GM18870 (cell line): Measurements from ENCODE around the gene APOO.
"Not testable (repeated sequence)": the region's sequence is repeated elsewhere in the genome, so short reads cannot be mapped to it uniquely, and the experiment has no call there.

Experiments used
- ATAC-seq: cut with Tn5 transposase; IDR thresholded peaks from one replicate; pipeline ENCODE4 v1.9.1; 2021; ENCODE audit warnings: moderate library complexity; ENCODE audit not compliant: unreplicated experiment

The APOO gene

DNA sequence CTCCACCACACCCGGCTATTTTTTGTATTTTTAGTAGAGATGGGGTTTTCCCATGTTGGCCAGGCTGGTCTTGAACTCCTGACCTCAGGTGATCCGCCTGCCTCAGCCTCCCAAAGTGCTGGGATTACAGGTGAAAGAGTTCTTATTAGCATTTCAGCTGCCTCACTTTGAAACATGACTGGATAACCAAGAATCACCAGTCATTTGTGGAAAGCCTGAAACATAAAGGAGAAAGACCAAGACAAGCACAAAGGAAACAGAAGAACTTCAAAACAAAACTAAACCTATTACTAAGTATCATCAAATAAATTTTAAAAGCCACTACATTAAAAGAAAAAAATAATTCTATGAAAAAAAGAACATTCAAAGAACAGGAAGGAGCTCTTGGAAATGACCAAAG lies 45.8 kb downstream of the APOO start:
- ATAC-seq, result not testable (repeated sequence)

DNA sequence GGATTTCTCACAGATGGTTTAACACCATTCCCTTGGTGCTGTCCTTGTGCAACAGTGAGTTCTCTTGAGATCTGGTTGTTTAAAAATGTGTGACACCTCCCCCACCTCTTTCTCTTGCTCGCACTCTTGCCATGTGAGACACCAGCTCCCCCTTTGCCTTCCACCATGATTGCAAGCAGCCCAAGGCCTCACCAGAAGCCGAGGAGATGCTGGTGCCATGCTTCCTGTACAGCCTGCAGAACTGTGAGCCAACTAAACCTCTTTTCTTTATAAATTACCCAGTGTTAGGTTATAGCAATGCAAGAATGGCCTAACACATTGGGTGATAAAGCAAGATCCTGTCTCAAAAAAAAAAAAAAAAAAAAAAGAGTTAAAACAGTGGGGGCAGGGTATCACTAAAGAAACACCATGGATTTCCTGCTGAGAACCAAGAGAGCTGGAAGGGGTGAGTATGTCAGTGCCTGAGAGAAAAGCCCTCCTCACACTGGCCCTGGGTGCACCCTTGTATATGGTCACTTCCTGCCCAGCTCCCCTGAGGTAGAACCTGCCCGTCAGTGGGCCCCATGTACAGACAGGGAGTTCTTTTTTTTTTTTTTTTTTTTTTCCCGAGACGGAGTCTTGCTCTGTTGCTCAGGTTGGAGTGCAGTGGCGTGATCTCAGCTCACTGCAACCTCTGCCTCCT lies 46.4 kb downstream of the APOO start:
- ATAC-seq, result no peak

DNA sequence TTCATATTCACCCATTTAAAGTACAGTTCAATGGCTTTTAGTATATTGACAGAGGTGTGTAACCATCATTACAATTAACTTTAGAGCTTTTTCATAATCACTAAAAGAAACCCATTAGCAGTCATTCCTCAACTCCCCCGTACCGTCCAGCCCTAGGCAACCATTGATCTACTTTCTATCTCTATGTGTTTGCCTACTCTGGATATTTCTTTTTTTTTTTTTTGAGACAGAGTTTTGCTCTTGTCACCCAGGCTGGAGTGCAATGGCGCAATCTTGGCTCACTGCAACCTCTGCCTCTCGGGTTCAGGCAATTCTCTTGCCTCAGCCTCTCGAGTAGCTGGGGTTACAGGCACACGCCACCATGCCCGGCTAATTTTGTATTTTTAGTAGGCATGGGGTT lies 48.5 kb downstream of the APOO start:
- ATAC-seq, result not testable (repeated sequence)

DNA sequence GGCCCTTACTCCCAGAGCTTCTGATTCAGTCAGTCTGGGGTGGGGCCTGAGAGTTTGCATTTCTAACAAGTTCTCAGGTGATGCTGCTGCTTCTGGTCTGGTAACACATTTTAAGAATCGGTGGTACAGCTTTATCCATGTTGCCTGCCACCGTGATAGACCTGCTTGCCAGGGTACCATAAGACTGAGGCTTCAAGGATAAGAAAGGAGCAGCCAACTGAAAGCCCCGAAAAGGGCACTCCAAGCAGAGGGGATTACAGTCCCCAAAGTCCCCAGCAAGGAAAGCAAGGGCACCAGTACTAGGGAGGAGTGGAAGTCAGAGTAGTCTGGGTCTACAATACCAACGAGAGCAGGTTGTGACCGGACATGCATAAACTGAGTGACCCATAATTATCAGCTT lies 49.8 kb downstream of the APOO start:
- ATAC-seq, result no peak

DNA sequence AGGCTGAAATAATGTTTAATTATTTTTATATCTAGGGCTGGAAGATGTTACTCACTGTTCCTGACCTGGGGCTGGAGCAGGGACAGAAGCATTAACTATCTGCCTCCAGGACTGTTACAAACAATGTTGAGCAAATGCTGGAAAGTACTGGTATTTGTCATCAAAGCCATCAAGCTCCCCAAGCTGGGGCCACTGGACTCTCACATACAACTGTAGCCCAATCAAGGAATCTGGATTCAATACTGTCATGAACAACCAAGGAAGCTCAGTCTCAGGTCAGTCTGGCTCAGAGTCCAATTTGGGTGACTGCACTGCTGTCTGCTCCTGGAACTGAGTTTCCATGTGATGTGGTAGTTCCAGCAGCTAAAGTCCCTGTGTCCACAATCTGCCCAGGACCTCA lies 50.4 kb downstream of the APOO start:
- no peak for ATAC-seq

DNA sequence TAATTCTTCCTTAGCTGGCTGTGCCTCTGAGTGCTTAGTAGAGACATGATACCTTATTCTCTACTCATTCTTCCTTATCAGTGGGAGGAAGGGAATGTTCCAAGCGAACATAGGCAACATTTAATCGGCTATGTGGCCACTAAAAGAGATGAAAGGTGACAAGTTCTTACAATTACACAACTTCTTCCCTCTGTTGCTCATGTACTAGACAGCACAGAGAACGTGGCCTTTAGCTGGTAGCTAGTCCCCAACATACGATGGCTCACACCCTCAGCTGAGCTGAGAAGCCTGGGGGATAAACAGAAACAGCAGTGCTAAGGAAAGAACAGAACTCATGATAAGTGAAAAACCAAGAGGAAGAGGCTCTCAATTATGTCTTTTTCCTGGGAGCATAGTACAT lies 52.2 kb downstream of the APOO start:
- no peak for ATAC-seq

DNA sequence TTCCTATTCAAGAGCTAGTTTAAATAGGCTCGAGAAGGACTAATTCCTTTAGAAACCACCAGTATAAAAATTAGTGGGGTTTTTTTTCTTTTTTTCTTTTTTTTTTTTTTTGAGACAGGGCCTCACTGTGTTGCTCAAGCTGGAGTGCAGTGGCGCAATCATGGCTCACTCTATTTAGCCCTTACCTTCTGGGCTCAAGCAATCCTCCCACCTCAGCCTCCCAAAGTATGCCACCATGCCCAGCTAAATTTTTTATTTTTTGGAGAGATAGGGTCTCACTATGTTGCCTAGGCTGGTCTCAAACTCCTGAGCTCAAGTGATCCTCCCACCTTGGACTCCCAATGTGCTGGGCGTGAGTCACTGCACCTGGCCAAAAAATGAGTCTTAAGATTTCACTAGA lies 52.8 kb downstream of the APOO start:
- ATAC-seq, result no peak

DNA sequence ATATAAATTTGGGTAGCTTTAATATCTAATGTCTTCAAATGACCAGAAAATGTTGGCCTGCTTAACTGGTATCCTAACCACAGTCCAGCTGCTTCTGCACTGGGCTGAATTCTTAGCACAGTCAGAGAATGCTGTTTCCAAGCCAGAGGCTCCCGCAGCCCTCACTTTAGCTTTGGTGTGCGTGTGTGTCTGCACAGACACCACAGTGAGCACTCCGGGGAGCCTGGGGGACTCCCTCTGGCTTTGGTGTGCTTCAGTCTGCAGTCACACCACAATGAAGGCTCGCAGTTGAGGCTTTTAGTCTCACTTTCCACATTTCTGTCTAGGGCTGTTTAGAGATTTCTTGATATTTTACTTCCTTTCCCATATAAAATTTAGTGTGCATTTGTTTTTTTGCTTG lies 53.6 kb downstream of the APOO start:
- ATAC-seq, result no peak

DNA sequence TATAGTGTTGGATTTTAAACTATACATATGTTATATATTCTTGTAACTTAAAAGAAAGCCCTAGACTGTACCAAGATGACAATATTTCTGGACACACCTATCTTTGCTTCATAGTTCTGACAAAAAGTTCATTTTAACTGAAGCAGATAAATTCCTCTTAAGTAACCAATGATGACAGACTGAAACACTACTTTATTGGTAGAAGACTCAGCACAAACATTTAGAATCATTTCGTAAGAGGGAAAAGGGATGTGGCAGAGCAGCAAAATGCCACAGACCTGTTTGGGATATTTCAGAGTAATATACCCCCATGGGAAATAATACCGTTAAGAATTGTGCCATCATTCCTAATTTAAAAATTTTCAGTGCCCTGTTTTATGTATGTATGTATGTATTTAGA lies 56.2 kb downstream of the APOO start:
- ATAC-seq, result no peak

DNA sequence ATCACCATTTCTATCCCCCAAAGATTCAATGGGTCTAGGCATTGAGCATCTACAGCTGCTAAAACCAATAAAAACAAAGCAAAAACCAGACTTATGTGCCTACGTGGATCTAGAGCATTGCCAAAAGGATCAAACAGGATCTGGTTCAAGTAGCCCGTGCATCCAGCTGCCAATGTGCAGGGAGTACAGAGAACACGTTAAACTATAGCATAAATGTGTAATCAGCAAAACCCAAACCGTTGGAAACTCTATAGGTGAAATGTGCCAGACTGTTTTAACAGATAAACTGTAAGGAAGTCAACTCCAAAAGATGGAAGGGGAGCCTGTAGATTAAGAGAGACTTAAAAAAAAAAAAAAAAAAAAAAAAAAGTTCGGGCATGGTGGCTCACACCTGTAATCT lies 58.5 kb downstream of the APOO start:
- no peak for ATAC-seq

DNA sequence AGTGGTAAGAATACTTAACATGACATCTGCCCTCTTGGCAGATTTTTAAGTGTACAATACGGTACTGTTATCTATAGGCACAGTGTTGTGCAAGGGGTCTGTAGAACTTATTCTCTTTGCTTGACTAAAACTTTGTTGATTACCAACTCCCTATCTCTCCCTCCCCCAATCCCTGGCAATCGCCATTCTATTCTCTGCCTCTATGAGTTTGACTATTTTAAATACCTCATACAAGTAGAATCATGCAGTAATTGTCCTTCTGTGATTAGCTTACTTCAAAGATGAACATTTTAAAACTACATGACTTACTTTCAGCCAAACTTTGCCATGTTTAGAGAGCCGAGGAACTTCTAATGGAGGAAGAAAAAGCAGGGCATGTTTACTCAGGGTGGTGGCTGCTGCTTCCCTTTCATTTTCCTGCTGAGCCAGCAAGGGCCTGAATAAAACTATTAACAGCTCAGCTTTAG lies 62.4 kb downstream of the APOO start:
- ATAC-seq, result no peak

DNA sequence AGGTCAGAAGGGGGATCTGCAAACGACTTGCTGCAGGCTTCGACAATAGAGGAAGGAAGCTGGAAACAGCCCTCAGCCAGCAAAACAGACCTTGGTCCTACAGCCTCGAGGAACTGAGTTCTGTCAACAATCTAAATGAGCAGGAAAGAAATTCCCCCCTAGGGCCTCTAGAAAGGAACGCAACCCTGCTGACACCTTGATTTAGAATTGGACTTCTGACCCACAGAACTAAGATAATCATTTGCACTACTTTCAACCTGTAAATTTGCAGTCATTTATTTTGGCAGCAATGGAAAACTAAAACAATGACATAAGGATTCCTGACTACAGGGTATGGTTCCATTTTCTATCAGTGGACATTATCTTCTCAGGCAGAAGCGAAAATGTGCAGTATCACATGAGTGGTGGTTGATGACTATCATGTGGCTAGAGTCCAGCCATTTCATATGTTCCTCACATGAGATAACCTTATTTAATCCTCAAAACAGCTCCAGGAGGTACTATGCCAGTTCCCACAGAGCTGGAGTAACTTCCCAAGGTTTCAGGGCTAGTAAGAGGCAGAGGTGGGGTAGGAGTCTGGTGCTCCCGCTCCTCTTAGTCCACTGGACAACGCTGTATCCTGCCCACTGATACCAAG lies 63.1 kb downstream of the APOO start:
- no peak for ATAC-seq

DNA sequence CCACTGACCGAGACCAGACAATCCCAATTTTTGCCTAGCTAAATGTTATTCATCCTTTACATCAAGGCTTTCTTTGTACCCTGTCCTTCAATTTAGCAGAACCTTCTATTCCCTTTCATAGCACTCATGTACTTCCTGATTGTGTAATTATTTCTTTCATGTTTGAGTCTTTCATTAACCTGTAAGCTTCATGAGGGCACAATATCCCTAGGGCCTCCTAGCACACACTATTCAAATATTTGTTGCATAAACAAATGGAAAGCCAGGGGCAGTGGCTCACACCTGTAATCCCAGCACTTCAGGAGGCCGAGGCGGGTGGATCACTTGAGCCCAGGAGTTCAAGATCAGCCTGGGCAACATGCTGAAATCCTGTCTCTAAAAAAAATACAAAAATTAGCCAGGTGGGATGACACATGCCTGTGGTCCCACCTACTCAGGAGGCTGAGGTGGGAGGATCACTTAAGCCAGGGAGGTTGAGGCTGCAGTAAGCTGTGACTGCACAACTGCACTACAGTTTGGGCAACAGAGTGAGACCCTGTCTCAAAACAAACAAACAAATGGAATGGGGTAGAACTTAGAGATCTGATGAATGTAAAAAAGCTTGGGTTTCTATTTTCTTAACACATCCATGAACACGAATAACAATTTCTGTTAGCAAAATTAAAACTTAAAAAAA lies 65.8 kb downstream of the APOO start:
- ATAC-seq, result no peak

DNA sequence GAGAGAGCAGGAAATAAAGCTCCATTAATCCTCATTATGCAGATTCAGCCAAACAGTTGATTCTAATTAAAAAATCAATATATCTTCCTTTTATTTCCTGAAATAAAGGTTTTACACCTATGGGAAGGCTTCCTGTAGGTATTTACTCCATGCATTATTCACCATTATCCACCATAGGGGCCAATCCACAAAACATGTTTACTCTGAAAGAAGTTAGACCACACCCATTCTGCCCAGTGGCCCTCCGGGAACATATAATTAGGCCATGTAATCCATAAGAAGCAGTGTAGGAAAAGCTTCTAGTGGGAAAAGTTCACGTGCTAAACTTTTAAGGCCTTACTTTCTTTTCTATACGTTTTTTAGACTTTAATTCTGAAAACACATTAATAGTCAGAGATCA lies 67.1 kb downstream of the APOO start:
- ATAC-seq, result no peak

DNA sequence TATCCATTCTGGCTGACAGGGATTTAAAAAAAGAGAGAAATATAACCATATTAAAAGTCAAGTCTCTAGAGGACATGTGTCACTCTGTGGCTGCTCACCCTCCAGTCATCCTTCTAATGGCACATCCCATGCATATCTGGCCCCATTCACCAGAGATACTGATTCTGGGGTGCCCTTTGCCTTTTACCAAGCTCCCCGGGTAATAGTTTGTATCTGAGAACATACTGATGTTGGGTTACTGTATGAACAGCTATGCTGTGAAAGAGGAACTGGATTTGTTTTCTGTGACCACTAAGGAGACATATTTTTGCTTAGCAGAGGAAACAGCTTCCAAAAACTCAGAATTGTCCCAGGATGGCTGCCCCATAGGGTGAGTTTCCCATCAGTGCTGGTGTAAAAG lies 68.8 kb downstream of the APOO start:
- no peak for ATAC-seq

DNA sequence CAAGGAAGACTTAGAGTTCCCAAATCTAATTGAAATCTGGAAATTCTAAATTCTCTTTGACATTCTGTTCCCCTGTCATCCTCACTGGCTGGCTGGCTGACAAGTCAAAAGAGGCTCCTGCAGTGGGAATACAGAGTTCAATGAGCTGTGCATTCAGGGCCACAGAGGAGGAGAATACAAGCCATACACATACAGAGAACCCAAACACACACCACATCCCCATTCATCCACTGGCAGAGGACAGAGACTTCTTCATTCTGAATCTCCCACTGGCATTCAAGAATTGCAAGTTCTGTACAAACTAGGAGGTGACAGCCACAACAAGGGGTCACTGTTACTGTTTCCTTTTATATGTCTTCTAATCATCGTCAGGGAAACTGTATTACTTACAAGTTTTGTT lies 75.0 kb downstream of the APOO start:
- no peak for ATAC-seq

DNA sequence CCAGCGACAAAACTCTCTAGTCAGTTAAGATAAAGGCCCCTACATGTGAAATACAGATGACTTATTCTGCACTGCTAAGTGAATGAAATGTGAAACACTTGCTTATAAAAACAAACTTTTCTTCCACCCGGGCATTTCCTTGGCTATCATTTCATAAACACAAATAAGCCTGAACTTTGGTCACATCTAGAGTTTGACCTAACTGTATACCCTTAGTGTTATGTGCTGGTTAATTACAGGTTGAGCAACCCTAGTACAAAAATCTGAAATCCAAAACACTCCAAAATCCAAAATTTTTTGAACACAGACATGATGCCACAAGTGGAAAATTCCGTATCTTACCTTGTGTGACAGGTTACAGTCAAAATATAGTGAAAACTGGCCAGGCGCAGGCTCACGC lies 78.9 kb downstream of the APOO start:
- ATAC-seq, result no peak

DNA sequence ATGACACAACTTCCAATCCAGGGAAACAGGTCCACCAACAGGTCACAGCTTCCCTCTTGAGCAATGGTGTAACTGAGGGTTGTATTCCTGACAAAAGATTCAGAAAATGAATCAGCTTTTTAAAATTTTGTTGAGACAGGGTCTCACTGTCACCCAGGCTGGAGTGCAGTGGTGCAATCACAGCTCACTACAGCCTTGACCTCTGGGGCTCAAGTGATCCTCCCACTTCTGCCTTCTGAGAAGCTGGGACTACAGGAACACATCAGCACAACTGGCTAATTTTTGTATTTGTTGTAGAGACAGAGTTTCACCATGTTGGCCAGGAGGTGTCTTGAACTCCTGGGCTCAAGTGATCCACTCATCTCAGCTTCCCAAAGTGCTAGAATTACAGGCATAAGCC lies 81.1 kb downstream of the APOO start:
- no peak for ATAC-seq

DNA sequence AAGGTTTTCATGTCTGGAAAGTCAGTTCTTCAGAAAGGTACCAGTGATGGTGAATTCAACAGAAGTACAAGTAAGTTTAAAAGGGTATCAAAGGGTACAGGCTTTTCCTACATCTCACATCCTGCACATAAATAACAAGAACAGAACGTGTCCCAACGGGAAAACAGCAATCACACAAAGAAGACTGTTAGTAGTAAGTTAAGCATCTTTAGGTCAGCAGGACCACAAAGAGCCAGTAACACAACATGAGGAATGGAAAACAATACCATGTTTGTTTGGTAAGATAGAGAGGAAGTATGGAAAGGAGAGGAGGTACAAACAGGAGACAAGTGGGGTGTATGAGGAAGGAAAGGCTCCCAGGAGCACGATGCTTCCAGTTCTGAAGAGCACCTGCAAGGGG lies 81.5 kb downstream of the APOO start:
- ATAC-seq, result no peak

DNA sequence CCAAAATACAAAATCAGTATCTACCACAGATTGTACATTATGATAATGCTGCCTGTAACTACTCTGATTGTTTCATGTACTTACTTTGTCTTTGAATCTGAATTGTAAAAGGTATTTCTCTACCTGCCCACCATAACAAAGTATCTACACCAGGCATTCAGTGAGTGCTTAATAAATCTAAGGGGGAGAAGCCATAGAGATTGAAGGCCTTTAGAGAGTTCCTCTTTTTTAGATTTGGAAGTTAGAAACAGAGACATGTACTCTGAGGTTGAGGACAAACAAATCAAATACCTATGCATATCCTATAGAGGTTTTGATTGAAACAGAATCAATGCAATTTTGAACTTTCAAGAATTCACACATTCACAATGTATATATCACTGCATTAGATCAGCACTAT lies 82.1 kb downstream of the APOO start:
- ATAC-seq, result no peak

DNA sequence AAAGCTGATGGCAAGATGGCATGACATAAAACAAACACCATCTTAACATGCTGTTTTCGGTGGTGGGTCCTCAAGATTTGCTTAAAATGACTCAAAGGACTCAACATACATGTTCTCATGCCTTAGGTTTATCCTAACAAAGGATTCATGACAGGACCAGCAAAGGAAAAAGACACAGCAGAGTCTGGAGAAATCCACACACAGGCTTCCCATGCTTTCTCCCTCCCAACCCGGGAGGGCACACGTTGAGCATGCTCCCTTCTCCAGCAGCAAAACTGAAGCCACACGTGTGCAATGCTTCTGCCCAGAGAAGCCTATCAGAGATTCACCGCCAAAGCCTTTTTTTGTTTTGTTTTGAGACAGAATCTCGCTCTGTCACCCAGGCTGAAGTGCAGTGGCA lies 84.9 kb downstream of the APOO start:
- no peak for ATAC-seq

DNA sequence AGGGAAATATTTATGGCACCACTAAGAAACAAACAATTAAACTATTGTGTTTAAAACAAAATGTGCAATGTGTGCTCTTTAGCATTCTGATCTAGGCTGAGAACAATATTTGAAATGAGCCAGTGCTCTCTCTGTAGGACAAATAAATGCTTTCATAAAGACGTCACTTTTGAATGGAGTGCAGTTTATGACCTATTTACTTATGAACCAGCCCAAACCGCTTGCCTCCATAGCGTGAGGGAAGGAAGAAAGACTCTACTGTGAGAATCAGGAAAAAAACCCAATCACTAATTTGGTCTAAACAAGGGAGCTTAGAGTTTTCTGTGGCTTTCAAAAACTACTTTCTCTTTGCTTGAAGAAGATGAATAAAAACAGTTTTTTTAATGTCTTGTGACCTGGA lies 85.3 kb downstream of the APOO start:
- no peak for ATAC-seq
